ENCODE data around the gene TSPAN5. TPM values are rescaled to one million over a fixed set of nuclear protein-coding genes. Genes with fewer than 3 reads are reported as not detected.
A peak's percentile ranks its signal among the peaks of the same experiment; 100 is the strongest.

The TSPAN5 gene
- polyA plus RNA-seq, 1 donor (not counting 4 experiments of a cell fraction or from before 2014, with no cell fraction given) = 45.5 TPM

DNA sequence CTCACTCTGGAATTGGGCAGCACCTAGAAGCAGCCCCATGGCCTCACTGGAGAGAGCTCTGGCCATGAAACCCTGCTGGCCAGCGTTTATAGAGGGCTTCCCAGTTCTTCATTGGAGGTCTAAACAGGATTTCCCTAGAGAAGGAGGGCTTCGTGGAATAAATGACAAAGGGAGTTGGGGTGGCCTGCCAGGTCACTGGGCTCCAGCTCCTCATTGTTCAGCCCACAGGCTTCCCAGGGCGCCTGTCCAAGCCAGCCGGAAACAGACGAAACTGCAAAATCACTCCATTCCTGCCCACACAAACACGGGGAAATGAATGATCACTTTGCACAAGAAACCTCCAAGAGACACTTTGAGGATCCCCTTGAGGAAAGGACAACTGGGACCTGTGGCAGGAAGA, 189.7 kb downstream of the TSPAN5 start:
- TF ChIP-seq EZH2 (IDR thresholded peaks at IDR 0.05; ENCODE audit: low read length) = no peak
- TF ChIP-seq, protein P1, sequence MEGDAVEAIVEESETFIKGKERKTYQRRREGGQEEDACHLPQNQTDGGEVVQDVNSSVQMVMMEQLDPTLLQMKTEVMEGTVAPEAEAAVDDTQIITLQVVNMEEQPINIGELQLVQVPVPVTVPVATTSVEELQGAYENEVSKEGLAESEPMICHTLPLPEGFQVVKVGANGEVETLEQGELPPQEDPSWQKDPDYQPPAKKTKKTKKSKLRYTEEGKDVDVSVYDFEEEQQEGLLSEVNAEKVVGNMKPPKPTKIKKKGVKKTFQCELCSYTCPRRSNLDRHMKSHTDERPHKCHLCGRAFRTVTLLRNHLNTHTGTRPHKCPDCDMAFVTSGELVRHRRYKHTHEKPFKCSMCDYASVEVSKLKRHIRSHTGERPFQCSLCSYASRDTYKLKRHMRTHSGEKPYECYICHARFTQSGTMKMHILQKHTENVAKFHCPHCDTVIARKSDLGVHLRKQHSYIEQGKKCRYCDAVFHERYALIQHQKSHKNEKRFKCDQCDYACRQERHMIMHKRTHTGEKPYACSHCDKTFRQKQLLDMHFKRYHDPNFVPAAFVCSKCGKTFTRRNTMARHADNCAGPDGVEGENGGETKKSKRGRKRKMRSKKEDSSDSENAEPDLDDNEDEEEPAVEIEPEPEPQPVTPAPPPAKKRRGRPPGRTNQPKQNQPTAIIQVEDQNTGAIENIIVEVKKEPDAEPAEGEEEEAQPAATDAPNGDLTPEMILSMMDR (optimal IDR thresholded peaks at IDR 0.05 in 1 of 3, IDR thresholded peaks at IDR 0.05 in 1 of 3, conservative IDR thresholded peaks at IDR 0.05 in 1 of 3; ENCODE audit: extremely low read depth in 1 of 3, insufficient read depth in 2 of 3, low read length in 3 of 3) = no peak
- Histone ChIP-seq H3K27ac (ENCODE audit: control insufficient read depth, insufficient read depth, low read length) (no peak overlapping the region), H3K4me3 (ENCODE audit: control insufficient read depth in 2 of 3, extremely low read depth in 1 of 3, insufficient read depth in 2 of 3, low read depth in 1 of 3, low read length in 3 of 3) (no peak overlapping the region), H3K4me1 (ENCODE audit: control insufficient read depth, extremely low read depth, insufficient read depth, low read length) (peaks cover 13% of the 10 kb centered on the region), H3K36me3 (ENCODE audit: control insufficient read depth in 2 of 2, extremely low read depth in 1 of 2, insufficient read depth in 2 of 2, low read length in 2 of 2) (peaks cover 6% of the 10 kb centered on the region in 2 experiments), H3K9me1 (ENCODE audit: control insufficient read depth, extremely low read depth, insufficient read depth, low read length) (no peaks in the 10 kb centered on the region), H3K9me3 (ENCODE audit: control insufficient read depth, low read depth, low read length) (no peaks in the 10 kb centered on the region), H3K27me3 (ENCODE audit: control insufficient read depth, extremely low read depth, insufficient read depth, low read length) (no peaks in the 10 kb centered on the region), H4K20me1 (ENCODE audit: control insufficient read depth, extremely low read depth, insufficient read depth, low read length) (no peaks in the 10 kb centered on the region), H3K9ac (ENCODE audit: control insufficient read depth, extremely low read depth, insufficient read depth, low read length) (no peak overlapping the region), H2AFZ (ENCODE audit: control insufficient read depth, low read length) (no peak overlapping the region), H3K79me2 (ENCODE audit: control insufficient read depth, insufficient read depth, low read length) (no peaks in the 10 kb centered on the region), H3K4me2 (ENCODE audit: control insufficient read depth, extremely low read depth, insufficient read depth, low read depth, low read length) (no peak overlapping the region)
- FAIRE-seq (no peak), DNase-seq (ENCODE audit: low read depth, low spot score) (no peak)
- dilution Hi-C loops (cut with MboI; ENCODE audit: extremely low pct_ligation_motif_present, low sequenced_read_pairs) = no loop called here

DNA sequence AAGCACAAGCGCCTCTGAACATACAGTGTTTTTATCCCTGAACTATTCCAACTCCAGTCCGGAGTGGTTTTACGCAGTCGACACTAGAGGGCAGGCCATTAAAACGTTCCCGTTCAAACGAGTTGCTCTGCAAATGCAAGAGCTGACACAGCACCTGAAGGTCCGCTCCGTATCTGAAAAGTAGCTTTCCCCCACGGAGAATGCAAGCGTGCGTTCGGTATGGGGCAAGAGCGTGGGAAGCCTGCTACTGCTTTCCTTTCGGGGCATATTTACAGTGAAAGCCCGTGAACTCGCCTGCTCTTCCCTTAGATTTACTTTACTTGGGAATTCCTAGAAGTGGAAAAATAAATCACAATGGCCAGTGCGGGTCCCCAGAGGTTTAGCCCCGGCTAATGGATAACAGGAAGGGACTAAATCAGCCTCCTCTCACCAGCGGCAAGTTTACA, 190.8 kb downstream of the TSPAN5 start:
- H2AFZ ChIP-seq (ENCODE audit: control insufficient read depth, low read length) = no peak overlapping the region
- no peaks in the 10 kb centered on the region for H3K9me1 ChIP-seq (ENCODE audit: control insufficient read depth, extremely low read depth, insufficient read depth, low read length)
- H3K27me3 ChIP-seq (ENCODE audit: control insufficient read depth, extremely low read depth, insufficient read depth, low read length) = no peaks in the 10 kb centered on the region
- H3K9ac ChIP-seq (ENCODE audit: control insufficient read depth, extremely low read depth, insufficient read depth, low read length) = peak overlapping the region; percentile 48
- peaks cover 13% of the 10 kb centered on the region for H3K4me1 ChIP-seq (ENCODE audit: control insufficient read depth, extremely low read depth, insufficient read depth, low read length)
- H3K36me3 ChIP-seq (ENCODE audit: control insufficient read depth in 2 of 2, extremely low read depth in 1 of 2, insufficient read depth in 2 of 2, low read length in 2 of 2) = peaks cover 6% of the 10 kb centered on the region in 2 experiments
- H3K27ac ChIP-seq (ENCODE audit: control insufficient read depth, insufficient read depth, low read length) = no peak overlapping the region
- peak overlapping the region in 2 of 3 experiments; percentile 34 to 59 for H3K4me3 ChIP-seq (ENCODE audit: control insufficient read depth in 2 of 3, extremely low read depth in 1 of 3, insufficient read depth in 2 of 3, low read depth in 1 of 3, low read length in 3 of 3)
- dilution Hi-C loops (cut with MboI; ENCODE audit: extremely low pct_ligation_motif_present, low sequenced_read_pairs) = no loop called here
- TF ChIP-seq EZH2 (IDR thresholded peaks at IDR 0.05; ENCODE audit: low read length) = no peak
- TF ChIP-seq, protein P1 (optimal IDR thresholded peaks at IDR 0.05 in 1 of 3, IDR thresholded peaks at IDR 0.05 in 1 of 3, conservative IDR thresholded peaks at IDR 0.05 in 1 of 3; ENCODE audit: extremely low read depth in 1 of 3, insufficient read depth in 2 of 3, low read length in 3 of 3) = peak; percentile 83 to 94 (median 91)
- no peaks in the 10 kb centered on the region for H3K9me3 ChIP-seq (ENCODE audit: control insufficient read depth, low read depth, low read length)
- no peaks in the 10 kb centered on the region for H3K79me2 ChIP-seq (ENCODE audit: control insufficient read depth, insufficient read depth, low read length)
- H4K20me1 ChIP-seq (ENCODE audit: control insufficient read depth, extremely low read depth, insufficient read depth, low read length) = no peaks in the 10 kb centered on the region
- no peak for DNase-seq (ENCODE audit: low read depth, low spot score)
- FAIRE-seq = peak; percentile 88
- H3K4me2 ChIP-seq (ENCODE audit: control insufficient read depth, extremely low read depth, insufficient read depth, low read depth, low read length) = peak overlapping the region; percentile 83
